OCI-LY3 (cell line): ENCODE results near the gene LIPC.
A peak's percentile ranks its signal among the peaks of the same experiment; 100 is the strongest.

Experiments
- H2AFZ ChIP-seq: fragments of 200-600, 300-600 bp; shearing (Covaris generic); 2 replicates; pipeline ENCODE4 v1.6.0; 2014; ENCODE audit warnings: antibody characterized with exemption, low read depth, low read length
- H3K27ac ChIP-seq: fragments of 200-600, 300-600 bp; sonication (generic); 2 replicates; pipeline ENCODE4 v1.5.1; 2014; ENCODE audit warnings: mild to moderate bottlenecking, low read length, moderate library complexity, mixed read lengths
- H3K27me3 ChIP-seq: fragments of 200-600, 300-600 bp; sonication (generic); 2 replicates; pipeline ENCODE4 v1.6.1; 2014; ENCODE audit warnings: low read depth, low read length, mixed read lengths
- H3K36me3 ChIP-seq: fragments of 200-600, 300-600 bp; sonication (generic); replicated peaks from 2 replicates; pipeline ENCODE3; 2014; ENCODE audit warnings: low read depth, low read length, mixed read lengths
- H3K4me1 ChIP-seq: fragments of 300-600, 200-600 bp; sonication (generic); 2 replicates; pipeline ENCODE4 v1.6.1; 2014; ENCODE audit warnings: low read length, mixed read lengths
- H3K4me2 ChIP-seq: fragments of 200-600, 300-600 bp; sonication (generic); 2 replicates; pipeline ENCODE4 v1.6.1; 2014; ENCODE audit warnings: low read length, mixed read lengths
- H3K4me3 ChIP-seq: fragments of 300-600, 200-600 bp; sonication (generic); 2 replicates; pipeline ENCODE4 v1.5.1; 2014; ENCODE audit warnings: antibody characterized with exemption, mild to moderate bottlenecking, low read length, moderate library complexity
- H3K79me2 ChIP-seq: fragments of 300-600, 200-600 bp; shearing (Covaris generic); 2 replicates; pipeline ENCODE4 v1.6.1; 2014; ENCODE audit warnings: mild to moderate bottlenecking, low read length, mixed read lengths
- H3K9ac ChIP-seq: fragments of 300-600, 200-600 bp; shearing (Covaris generic); 2 replicates; pipeline ENCODE4 v1.6.0; 2014; ENCODE audit warnings: mild to moderate bottlenecking, low read length, moderate library complexity
- H3K9me3 ChIP-seq: fragments of 200-600, 300-600 bp; shearing (Covaris generic); 2 replicates; pipeline ENCODE4 v1.6.1; 2014; ENCODE audit warnings: low read length, mixed read lengths; ENCODE audit not compliant: insufficient read depth
- H4K20me1 ChIP-seq: fragments of 200-600, 300-600 bp; sonication (generic); 2 replicates; pipeline ENCODE4 v1.6.1; 2016; ENCODE audit warnings: low read length, mixed read lengths; ENCODE audit not compliant: insufficient read depth
- CTCF ChIP-seq: fragments of 200-600, 300-600 bp; sonication (generic); IDR thresholded peaks from 2 replicates; pipeline ENCODE4 v1.5.1; 2014; ENCODE audit warnings: antibody characterized with exemption, low read length, low read depth
- EZH2phosphoT487 ChIP-seq: fragments of 200-600 bp; shearing (Covaris generic); IDR thresholded peaks from 2 replicates; pipeline ENCODE4 v1.6.1; 2018; ENCODE audit warnings: antibody characterized with exemption, mixed run types, low read depth

Gene LIPC

DNA sequence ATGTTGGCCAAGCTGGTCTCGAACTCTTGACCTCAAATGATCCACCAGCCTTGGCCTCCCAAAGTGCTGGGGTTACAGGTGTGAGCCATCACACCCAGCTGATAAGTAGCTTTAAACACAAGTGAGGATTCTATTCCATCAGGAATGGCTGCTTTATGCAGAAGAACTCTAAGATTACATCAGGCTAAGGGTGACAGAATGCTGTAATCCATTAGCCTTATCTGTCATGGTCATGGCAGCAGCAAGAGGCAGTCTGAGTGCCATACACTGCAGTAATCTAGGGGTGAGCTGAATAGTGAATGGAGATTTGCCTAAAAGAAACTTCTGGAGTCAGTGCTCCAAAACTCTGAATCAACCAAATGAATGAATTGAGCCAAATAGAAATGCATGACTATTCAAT is 39.6 kb downstream of the LIPC start:
- H3K27ac ChIP-seq, result no peak overlapping the region
- no peak overlapping the region for H3K4me3 ChIP-seq
- H3K4me2 ChIP-seq, result no peak overlapping the region
- no peaks in the 10 kb centered on the region for H3K79me2 ChIP-seq
- H3K4me1 ChIP-seq, result peaks cover 16% of the 10 kb centered on the region
- H3K36me3 ChIP-seq, result no peaks in the 10 kb centered on the region
- no peaks in the 10 kb centered on the region for H3K27me3 ChIP-seq
- no peak overlapping the region for H3K9ac ChIP-seq
- no peaks in the 10 kb centered on the region for H4K20me1 ChIP-seq
- no peak for TF ChIP-seq CTCF
- TF ChIP-seq EZH2phosphoT487, result no peak
- no peak overlapping the region for H2AFZ ChIP-seq
- H3K9me3 ChIP-seq, result no peaks in the 10 kb centered on the region

GRCh38 chr15:58472221-58472620 is 40.4 kb downstream of the LIPC start:
- Histone ChIP-seq H3K27me3 (no peaks in the 10 kb centered on the region), H3K9ac (no peak overlapping the region), H3K4me1 (peaks cover 17% of the 10 kb centered on the region), H3K9me3 (no peaks in the 10 kb centered on the region), H4K20me1 (no peaks in the 10 kb centered on the region), H3K79me2 (no peaks in the 10 kb centered on the region), H3K4me2 (no peak overlapping the region), H2AFZ (no peak overlapping the region), H3K4me3 (no peak overlapping the region), H3K27ac (no peak overlapping the region), H3K36me3 (no peaks in the 10 kb centered on the region)
- TF ChIP-seq EZH2phosphoT487, result no peak
- no peak for TF ChIP-seq CTCF

GRCh38 chr15:58472821-58473581 is 41.2 kb downstream of the LIPC start:
- no peaks in the 10 kb centered on the region for H3K9me3 ChIP-seq
- no peak overlapping the region for H3K4me3 ChIP-seq
- peaks cover 17% of the 10 kb centered on the region for H3K4me1 ChIP-seq
- H3K9ac ChIP-seq, result no peak overlapping the region
- H4K20me1 ChIP-seq, result no peaks in the 10 kb centered on the region
- H3K36me3 ChIP-seq, result no peaks in the 10 kb centered on the region
- no peaks in the 10 kb centered on the region for H3K27me3 ChIP-seq
- peak overlapping the region; percentile 16 for H3K4me2 ChIP-seq
- no peak overlapping the region for H3K27ac ChIP-seq
- no peak for TF ChIP-seq EZH2phosphoT487
- TF ChIP-seq CTCF, result no peak
- peak overlapping the region; percentile 79 for H2AFZ ChIP-seq
- no peaks in the 10 kb centered on the region for H3K79me2 ChIP-seq

DNA sequence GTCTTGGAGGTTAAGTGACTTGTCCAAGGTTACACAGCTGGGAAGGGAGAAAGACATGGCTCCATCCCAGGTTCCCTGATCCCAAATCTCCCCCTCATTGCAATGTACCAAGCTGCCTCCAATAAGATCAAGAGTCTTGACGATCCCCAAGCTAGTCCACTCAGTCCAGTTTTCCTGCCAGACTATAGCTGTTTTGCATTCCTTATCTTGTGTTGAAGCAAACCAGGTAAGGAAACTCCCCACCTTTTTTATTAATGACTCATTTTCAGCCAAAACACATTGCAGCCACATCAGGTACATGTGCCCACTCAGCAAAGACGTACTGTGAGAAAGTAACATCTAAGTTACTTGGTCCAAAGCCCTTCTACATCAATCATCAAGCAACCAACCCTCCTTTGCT is 41.9 kb downstream of the LIPC start:
- H3K4me3 ChIP-seq, result no peak overlapping the region
- no peaks in the 10 kb centered on the region for H3K36me3 ChIP-seq
- H2AFZ ChIP-seq, result peak overlapping the region; percentile 79; the same call in 1 of the 2 replicates
- H3K27ac ChIP-seq, result no peak overlapping the region
- H3K4me2 ChIP-seq, result peak overlapping the region; percentile 16
- peaks cover 17% of the 10 kb centered on the region for H3K4me1 ChIP-seq
- H3K9ac ChIP-seq, result no peak overlapping the region
- no peaks in the 10 kb centered on the region for H3K79me2 ChIP-seq
- no peaks in the 10 kb centered on the region for H3K27me3 ChIP-seq
- TF ChIP-seq CTCF, result no peak
- no peak for TF ChIP-seq EZH2phosphoT487
- H3K9me3 ChIP-seq, result no peaks in the 10 kb centered on the region
- no peaks in the 10 kb centered on the region for H4K20me1 ChIP-seq
